Measurements from ENCODE around the gene MTARC2.
A peak's percentile ranks its signal among the peaks of the same experiment; 100 is the strongest.
"Not testable (repeated sequence)": the region's sequence is repeated elsewhere in the genome, so short reads cannot be mapped to it uniquely, and the experiment has no call there.

Gene MTARC2

GRCh38 chr1:220710333-220710732, 37.8 kb upstream of the MTARC2 start:
- no peak for DNase-seq (ENCODE audit: extremely low read depth, low read depth)
- no peak overlapping the region for H3K4me3 ChIP-seq (replicated peaks; ENCODE audit: low read depth, low read length)
- no peak for TF ChIP-seq CTCF (IDR thresholded peaks at IDR 0.05; ENCODE audit: low read depth, low read length, missing control alignments)

GRCh38 chr1:220711056-220711809, 36.9 kb upstream of the MTARC2 start:
- DNase-seq (ENCODE audit: extremely low read depth, low read depth), result no peak
- TF ChIP-seq CTCF (IDR thresholded peaks at IDR 0.05; ENCODE audit: low read depth, low read length, missing control alignments), result no peak
- H3K4me3 ChIP-seq (replicated peaks; ENCODE audit: low read depth, low read length), result no peak overlapping the region

DNA sequence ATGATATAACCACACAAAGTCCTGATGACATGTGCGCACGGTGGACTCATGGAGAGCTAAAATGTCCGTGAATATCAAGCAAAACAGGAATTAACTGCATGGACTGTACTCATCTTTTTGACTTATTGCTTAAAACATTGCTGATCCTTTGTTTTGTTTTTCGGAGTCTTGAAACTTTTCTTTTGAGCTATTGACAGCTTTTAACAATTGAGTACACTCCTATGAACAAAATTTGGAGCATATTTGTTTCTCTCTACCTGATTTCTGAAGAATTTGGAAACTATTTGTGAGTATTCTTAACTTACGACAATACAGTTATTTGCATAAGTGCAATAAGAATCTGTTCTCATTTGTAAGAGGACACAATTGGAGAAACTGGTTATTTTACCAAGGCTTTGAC, 32.1 kb upstream of the MTARC2 start:
- not testable (repeated sequence) for H3K4me3 ChIP-seq (replicated peaks; ENCODE audit: low read depth, low read length); DNase-seq (ENCODE audit: extremely low read depth, low read depth)

DNA sequence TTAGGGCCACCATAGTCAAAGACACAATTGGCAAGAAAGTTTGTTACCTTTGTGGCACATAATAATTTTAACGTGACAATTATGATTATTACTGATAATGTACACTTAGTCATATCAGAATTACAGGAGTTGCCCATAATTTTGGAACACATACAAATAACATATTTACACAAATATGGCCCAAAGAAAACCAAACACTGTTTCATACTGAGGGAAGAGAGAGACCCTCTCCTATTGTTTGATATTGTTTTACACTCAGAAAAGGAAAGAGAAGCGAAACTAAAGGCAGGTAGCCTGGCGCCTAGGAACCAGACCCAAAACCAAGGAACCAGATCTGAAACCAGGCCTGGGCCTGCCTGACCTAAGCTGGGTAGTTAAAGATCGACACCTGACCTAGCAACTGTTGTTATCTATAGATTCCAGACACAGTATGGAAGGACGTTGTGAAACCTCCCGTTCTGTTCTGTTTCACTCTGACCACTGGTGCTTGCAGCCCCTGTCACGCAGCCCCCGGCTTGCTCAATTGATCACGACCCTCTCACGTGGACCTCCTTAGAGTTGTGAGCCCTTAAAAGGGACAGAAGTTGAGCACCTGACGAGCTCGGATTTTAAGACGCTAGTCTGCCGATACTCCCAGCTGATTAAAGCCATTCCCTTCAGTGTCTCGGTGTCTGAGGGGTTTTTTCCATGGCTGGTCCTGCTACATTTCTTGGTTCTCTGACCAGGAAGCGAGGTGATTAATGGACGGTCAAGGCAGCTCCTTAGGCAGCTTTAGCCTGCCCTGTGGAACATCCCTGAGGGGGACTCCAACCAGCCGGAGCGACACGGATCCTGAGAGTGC, 30.1 kb upstream of the MTARC2 start:
- H3K4me3 ChIP-seq (replicated peaks; ENCODE audit: low read depth, low read length), result no peak overlapping the region
- no peak for TF ChIP-seq CTCF (IDR thresholded peaks at IDR 0.05; ENCODE audit: low read depth, low read length, missing control alignments)
- no peak for DNase-seq (ENCODE audit: extremely low read depth, low read depth)

DNA sequence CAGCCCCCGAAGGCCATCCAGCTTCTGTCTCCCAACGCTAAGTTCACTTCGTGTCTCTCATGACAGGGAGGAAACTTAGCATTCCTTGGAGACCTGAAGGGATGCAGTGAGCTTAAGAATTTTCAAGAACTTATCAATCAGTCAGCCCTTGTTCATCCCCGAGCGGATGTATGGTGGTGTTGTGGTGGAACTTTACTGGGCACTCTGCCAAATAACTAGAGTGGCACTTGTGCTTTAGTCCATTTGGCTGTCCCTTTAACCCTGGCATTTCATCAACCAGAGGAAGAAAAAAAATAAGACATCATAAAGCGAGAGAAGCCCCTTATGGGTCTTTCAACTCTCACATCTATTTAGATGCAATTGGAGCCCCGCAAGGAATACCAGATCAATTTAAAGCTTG, 26.9 kb upstream of the MTARC2 start:
- DNase-seq (ENCODE audit: extremely low read depth, low read depth); H3K4me3 ChIP-seq (replicated peaks; ENCODE audit: low read depth, low read length): not testable (repeated sequence)

GRCh38 chr1:220726634-220727033, 21.5 kb upstream of the MTARC2 start:
- no peak overlapping the region for H3K4me3 ChIP-seq (replicated peaks; ENCODE audit: low read depth, low read length)
- TF ChIP-seq CTCF (IDR thresholded peaks at IDR 0.05; ENCODE audit: low read depth, low read length, missing control alignments), result peak; percentile 48
- DNase-seq (ENCODE audit: extremely low read depth, low read depth), result no peak

DNA sequence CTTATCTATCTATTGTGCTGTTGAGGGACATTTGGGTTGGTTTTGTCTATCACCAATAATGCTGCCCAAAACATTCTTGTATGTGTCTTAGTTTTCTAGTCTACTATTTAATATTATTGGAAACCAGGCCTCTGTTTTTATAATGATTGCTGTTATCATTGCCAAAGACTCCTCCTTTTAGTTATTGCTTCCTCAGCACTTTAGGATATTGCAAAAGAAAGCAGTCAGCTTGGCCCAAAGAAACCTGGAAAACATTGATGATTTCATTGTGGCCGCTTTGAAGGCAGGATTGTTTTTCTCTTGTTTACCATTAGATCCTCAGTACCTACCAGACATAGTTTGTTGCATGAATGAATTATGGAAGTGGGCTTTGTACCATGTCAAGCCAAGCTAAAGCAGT, 20.6 kb upstream of the MTARC2 start:
- DNase-seq (ENCODE audit: extremely low read depth, low read depth), result no peak
- H3K4me3 ChIP-seq (replicated peaks; ENCODE audit: low read depth, low read length), result no peak overlapping the region
- no peak for TF ChIP-seq CTCF (IDR thresholded peaks at IDR 0.05; ENCODE audit: low read depth, low read length, missing control alignments)

Data from HFF-Myc (cell line).